NCI-H510A treated with DMSO at 0.1 percent for 48 hours (cell line): ENCODE measurements around the gene SLFNL1.

Source experiments
- DNase-seq: peaks from one replicate; lab custom pipeline; 2025; lab: John Stamatoyannopoulos, UW

SLFNL1 gene

DNA sequence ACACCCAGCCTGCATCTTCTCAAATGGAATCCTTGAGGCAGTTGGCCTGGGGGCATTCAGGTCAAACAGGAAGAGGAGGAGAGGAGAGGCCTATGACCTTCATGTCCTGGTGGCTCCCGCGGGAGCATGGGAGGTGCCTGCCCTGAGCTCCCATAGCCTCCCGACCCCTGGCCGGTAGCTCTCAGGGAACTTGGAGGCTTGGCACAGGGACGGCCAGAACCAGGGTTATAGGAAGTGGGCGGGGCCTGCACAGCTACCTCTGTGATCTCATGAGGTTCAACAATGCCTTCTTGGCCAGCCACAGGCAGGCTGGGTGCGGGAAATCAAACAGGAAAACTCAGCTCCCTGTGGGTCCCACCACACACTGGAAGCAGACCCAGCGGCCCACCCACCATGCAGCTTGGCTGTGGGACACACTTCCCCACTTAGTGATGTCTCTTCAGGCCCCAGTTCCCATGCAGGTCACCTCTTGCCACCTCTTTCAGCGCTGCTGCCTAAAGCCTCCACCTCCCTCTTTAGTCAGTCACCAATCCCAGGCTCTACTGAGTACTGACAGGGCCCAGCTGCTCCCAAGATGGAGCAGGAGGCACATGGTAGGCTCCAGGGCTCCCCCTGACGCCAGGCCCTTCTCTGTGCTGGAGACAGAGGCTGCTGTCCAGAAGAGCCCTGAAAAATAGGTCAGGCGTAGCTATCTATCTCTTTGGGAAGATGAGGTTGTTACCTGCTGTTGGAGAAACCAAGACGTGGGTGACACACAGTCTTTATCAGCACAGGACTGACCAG lies at the start of gene SLFNL1:
SLFNL1 (minus strand) TSS at position 200 of the 783 bp plus-strand sequence. CDS start 1,065 bp downstream, outside the sequence.
- DNase-seq = peak; percentile 66

DNA sequence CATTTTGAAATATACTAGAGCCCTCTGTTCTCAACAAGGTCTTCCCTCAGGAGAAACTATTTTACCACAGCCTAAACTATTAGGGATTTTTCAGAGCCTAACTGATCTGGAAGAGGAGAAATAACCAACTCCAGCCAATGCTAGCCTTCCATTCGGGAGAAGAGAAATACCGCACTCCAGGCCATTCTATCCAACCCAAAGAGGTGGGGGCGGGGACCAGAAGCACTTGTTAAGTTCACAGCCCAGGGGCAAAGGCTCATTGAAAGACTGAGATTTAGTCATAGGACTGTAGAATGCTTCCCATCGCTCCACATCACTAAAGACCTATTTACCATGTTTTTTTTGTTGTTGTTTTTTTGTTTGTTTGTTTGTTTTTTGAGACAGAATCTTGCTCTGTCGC lies 35.4 kb upstream of the SLFNL1 start:
- no peak for DNase-seq

DNA sequence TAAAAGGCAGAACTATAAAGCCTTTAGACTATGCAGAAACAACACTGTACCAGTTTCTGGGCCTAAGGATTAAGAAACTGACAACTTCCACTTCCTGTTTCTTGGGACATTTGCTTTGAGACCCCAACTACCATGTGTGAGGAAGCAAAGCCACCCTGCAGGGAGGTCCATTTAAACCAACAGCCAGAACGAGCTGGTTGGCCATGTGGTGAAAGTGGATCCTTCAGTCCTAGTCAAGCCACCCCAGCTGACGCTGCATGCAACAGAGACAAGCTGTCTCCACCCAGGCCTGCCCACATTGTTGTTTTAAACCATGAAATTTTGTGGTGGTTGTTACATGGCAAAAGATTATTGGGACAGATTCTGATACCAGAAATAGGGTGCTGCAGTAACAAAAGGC lies 31.8 kb upstream of the SLFNL1 start:
- no peak for DNase-seq

DNA sequence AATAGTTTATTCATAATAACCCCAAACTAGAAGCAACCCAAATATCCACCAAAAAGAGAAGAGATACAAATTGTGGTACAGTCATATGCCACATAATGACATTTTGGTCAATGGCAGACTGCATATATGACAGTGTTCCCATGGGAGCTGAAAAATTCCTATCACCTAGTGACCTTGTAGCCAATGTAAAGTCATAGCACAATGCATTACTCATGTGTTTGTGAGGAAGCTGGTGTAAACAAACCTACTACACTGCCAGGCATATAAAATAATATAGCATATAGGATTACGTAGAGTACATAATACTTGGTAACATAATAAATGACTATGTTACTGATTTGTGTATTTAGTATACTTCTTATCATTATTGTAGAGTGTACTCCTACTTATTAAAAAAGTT lies 29.5 kb upstream of the SLFNL1 start:
- no peak for DNase-seq

GRCh38 chr1:41048540-41048939 lies 27.0 kb upstream of the SLFNL1 start:
- DNase-seq = no peak

DNA sequence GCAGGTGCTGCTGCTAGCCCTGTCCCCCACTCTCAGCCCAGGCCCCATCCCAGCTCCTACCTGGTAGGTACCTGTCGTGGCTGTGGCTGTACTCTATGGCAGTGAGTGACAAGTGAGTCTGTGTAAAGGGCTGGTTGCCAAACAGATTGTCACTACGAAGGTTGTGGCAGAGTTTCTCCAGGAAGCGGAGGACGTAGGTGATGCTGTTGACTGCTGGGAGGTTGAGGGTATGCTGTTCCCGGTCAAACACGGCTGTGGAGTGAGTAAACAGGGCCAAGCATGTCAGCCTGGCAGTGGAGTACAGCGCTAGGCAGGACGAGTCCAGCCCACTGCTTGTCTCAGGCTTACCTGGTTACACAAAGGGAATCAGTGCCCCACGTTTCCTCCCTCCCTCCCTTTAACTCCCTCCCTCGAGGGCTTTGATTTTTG lies 24.8 kb upstream of the SLFNL1 start:
- no peak for DNase-seq

DNA sequence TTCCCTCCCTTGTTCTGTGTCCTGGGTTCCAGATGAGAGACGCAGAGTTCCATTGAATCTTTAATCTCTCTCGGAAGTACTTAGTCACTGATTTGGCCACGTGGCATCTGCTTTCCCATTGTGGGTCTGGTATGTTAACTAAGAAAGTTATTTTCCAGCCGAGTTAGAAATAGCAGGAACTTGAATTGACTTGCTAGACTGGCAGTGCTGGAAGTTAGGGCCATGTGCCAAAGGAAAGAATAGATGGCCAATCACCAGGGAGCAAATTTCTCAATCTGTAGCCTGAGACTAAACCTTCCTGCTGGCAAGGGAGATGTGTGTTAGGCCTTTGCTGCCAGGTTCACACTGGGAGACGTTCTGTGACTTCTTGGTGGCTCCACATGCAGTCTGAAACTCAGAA lies 24.2 kb upstream of the SLFNL1 start:
- no peak for DNase-seq

- DNase-seq = no peak
Observed at GRCh38 chr1:41044187-41044586, 22.7 kb upstream of the SLFNL1 start.

DNA sequence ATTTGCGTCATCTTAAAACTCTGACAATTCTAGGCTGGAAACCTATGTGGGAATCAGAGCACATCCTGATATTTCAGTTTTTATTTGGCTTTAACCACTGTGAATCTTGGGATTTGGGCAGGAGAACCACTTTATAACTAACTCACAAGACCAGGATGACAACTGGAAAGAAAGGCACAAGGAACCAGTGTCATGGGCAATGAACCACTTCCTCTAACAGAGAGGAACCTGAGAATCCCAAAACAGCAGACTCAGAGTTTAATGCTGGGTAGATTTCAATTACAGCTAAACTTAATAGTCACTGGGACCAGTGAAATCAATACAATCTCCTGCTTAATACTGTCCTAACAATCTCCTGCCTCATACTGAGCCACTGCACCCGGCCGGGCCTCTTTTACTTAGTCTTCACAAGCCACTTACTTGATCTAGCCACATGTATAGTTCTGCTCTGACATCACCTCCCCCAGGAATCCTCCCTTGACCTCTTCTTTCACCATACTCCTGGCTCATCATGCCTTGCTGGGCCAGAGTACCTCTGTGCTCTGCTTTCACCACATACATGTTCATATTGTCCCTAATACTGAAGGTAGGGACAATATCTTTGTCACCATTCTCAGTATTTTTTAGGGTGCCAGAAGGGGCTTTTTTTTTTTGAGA lies 20.2 kb upstream of the SLFNL1 start:
- DNase-seq = no peak

DNA sequence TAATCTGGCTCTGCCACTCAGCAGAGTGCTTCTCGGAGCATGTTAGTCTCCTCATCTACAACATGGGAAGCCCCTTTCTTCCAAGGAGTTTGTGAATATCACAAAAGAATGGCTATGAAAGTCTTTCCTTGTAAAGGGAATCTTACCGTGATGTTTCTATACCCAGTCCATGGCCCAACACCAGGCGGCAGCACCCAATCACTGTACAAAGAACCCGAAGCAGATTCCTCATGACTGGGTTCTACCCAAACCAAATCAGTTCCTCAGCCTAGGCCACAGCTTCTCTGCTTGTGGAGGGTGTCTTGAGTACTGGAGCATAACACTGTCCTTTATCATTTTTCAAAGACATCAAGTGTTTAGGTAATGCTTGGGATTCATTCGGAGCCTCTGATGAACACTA lies 16.6 kb upstream of the SLFNL1 start:
- no peak for DNase-seq

GRCh38 chr1:41037116-41037903 lies 15.8 kb upstream of the SLFNL1 start:
- no peak for DNase-seq

- no peak for DNase-seq
Observed at GRCh38 chr1:41033272-41033671, 11.7 kb upstream of the SLFNL1 start.

- no peak for DNase-seq
Observed at GRCh38 chr1:41032147-41032546, 10.6 kb upstream of the SLFNL1 start.

- DNase-seq = no peak
Observed at GRCh38 chr1:41030872-41031616, 9.5 kb upstream of the SLFNL1 start.

DNA sequence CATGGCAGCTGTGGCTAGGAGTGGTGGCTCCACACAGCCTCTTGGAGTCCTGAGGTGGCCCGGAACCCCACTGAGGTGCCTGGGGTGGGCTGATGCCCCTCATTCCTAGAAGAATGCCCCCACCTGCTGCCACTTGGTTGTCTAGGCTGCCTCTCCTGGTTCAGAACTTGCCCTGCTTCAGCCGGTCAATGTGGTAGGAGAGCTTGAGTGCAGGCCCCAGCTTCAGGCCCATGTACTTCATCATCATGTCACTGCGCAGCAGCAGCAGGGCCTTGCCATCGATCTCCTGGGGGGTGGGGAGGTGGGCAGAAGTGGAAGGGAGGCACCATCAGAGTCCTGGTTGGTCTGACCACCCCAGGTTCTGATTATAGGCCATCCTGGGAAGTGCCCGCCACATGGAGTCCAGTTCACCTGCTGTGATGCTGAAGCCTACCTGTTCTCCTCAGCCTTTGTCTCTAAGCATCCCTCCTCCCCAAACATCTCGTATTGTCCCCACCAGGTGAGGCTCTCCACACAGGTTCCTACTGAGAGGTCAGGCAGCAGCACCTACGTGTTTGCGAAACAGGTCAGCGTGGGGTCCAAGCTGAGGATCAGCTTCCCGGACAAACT lies 6.6 kb upstream of the SLFNL1 start:
- no peak for DNase-seq

GRCh38 chr1:41025979-41026819 lies 4.7 kb upstream of the SLFNL1 start:
- no peak for DNase-seq

DNA sequence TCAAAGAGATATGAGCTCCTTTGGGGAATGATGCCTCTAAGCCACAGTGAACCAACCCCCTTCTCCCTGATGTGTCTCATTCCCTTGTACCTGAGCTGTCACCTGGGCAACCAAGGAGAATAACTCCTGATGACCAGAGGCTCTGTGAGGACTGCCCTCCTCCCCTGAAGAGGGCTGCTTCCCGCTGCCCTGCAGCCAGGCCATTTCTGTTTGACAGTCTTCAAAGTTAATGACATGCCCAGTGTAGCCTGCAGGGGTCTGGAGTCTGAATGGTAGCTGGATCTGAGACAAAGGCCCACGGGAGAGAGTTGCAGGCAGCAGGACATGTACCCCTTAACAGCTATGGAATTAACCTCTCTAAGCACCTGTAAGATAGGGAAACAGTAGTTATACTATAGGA lies 3.4 kb upstream of the SLFNL1 start:
- no peak for DNase-seq

GRCh38 chr1:41023279-41023990 lies 1.9 kb upstream of the SLFNL1 start:
- no peak for DNase-seq

DNA sequence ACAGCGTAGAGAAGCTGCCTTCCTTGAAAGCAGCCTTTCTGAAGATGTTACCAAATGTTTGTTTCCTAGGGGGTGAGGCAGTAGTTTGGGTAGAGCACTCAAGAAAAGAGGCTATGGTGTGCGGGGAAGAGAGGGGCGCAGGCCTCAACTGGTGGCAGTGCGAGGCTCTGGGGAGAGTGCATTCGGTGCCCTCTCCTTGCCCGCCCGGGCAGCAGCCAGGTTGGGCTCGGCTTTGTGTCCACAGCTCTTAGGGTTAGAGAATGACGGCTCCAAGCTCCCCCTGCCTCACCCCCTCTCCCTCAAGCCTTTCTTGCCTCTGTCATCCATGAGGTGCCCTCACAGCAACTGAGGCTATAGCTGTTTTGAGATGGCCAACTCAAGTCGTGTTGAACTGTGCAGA lies 899 bp upstream of the SLFNL1 start:
- no peak for DNase-seq

DNA sequence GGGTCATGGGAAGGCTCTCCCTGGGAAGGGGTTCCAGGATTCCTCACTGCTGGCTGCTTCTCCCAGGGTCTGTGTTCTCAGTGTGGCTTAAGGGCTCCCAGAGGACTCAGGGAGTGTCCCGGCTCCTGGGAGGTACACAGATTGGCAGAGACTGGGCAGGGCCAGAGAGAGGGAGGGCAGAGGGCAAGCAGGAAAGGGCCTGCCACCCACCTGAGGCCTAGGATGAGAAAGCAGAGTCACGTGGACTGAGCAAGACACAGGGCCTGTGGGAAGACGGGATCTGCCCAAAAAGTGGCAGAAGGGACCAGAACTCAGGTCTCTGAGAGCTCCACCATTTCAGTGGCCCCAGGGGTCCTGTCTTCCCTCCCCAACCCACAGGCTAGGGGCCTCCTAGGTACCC lies 871 bp downstream of the SLFNL1 start:
- DNase-seq = no peak
